Panc1 (cell line): ENCODE measurements around the gene METTL24. TPM values are rescaled to one million over a fixed set of nuclear protein-coding genes. Genes with fewer than 3 reads are reported as not detected.

Experiments used
- ATAC-seq: fragments of 200-7000 bp; cut with Tn5 transposase; 2 replicates; pipeline ENCODE4 v1.9.1; 2020; ENCODE audit warnings: mild to moderate bottlenecking, moderate library complexity
- BruUV-seq: library from RNA; stranded (reverse); fragments of 400-500 nt; replicated peaks from 2 replicates; lab custom pipeline; 2021; lab: Mats Ljungman, UMichigan
- CTCF ChIA-PET: fragments of 300-600 bp; sonication (Branson Sonifier 250); formaldehyde crosslinking; loops from one replicate; lab custom pipeline; 2022; ENCODE audit warnings: antibody characterized with exemption; lab: Charles Lee
- POLR2A ChIA-PET: fragments of 300-600 bp; sonication (Branson Sonifier 250); formaldehyde crosslinking; loops from one replicate; lab custom pipeline; 2022; ENCODE audit warnings: antibody characterized with exemption; lab: Charles Lee
- DNase-seq: peaks from one replicate; pipeline ENCODE4 v3.0.0-alpha.2; 2010; ENCODE audit warnings: low read depth, low spot score
- H3K27ac ChIP-seq: 2 replicates; pipeline ENCODE4 v1.5.1; 2011; ENCODE audit warnings: mild to moderate bottlenecking, low read length, inconsistent platforms
- H3K27me3 ChIP-seq: fragments of 200-500 bp; sonication (Bioruptor generic); 2 replicates; pipeline ENCODE4 v1.6.0; 2014; ENCODE audit warnings: low read length, inconsistent platforms; ENCODE audit not compliant: control insufficient read depth, insufficient read depth
- H3K36me3 ChIP-seq: fragments of 200-500 bp; sonication (Bioruptor generic); 2 replicates; pipeline ENCODE4 v1.5.1; 2014; ENCODE audit warnings: inconsistent platforms, mild to moderate bottlenecking, low read length, moderate library complexity; ENCODE audit not compliant: control insufficient read depth, insufficient read depth
- H3K4me1 ChIP-seq: 2 replicates; pipeline ENCODE4 v1.5.1; 2011; ENCODE audit warnings: inconsistent platforms, mild to moderate bottlenecking, low read length, moderate library complexity; ENCODE audit not compliant: control insufficient read depth, insufficient read depth
- H3K4me3 ChIP-seq, 2 experiments: 2 replicates each; pipeline ENCODE4 v1.5.1; 2011 to 2012; ENCODE audit warnings: low read depth in 2 of 2, low read length in 2 of 2, mild to moderate bottlenecking in 2 of 2, inconsistent platforms in 1 of 2, moderate library complexity in 1 of 2
- H3K9me3 ChIP-seq: fragments of 200-500 bp; sonication (Bioruptor generic); 2 replicates; pipeline ENCODE4 v1.5.1; 2014; ENCODE audit warnings: low read depth, mild to moderate bottlenecking, inconsistent platforms, low read length, moderate library complexity; ENCODE audit not compliant: control insufficient read depth, insufficient read depth
- CTCF ChIP-seq: fragments of 450-650 bp; IDR thresholded peaks from 2 replicates; pipeline ENCODE4 v1.5.1; 2017; ENCODE audit warnings: mild to moderate bottlenecking
- POLR2AphosphoS5 ChIP-seq: IDR thresholded peaks from 2 replicates; pipeline ENCODE4 v1.6.1; 2012; ENCODE audit warnings: mild to moderate bottlenecking, low read depth, low read length, moderate library complexity
- REST ChIP-seq, 2 experiments: IDR thresholded peaks; 2 replicates each; pipeline ENCODE4 v1.6.1; 2011 to 2012; ENCODE audit warnings: low read depth in 2 of 2, control low read depth in 1 of 2, low read length in 1 of 2, mild to moderate bottlenecking in 1 of 2, moderate library complexity in 1 of 2; ENCODE audit not compliant: insufficient read depth in 1 of 2
- SIN3A ChIP-seq: IDR thresholded peaks from 2 replicates; pipeline ENCODE4 v1.6.1; 2012; ENCODE audit warnings: low read depth, mild to moderate bottlenecking, low read length, moderate library complexity, borderline replicate concordance; ENCODE audit not compliant: insufficient read depth
- TCF7L2 ChIP-seq: IDR thresholded peaks from 2 replicates; pipeline ENCODE4 v1.6.1; 2011; ENCODE audit warnings: mild to moderate bottlenecking, low read depth, low read length, inconsistent platforms
- in situ Hi-C: cut with HindIII; loops from 2 replicates; pipeline ENCODE4 v1.10.0; 2016; ENCODE audit warnings: low sequenced_read_pairs, low pct_unique_long_range_greater_than_20kb
- intact Hi-C: fragments of 100-400 bp; cut with micrococcal nuclease; formaldehyde crosslinking; loops from one replicate; pipeline ENCODE4 v1.10.0; 2022; ENCODE audit not compliant: unreplicated experiment
- total RNA-seq: library from RNA; stranded (reverse); gene quantifications from one replicate; pipeline ENCODE4 v1.2.1, GENCODE V29; 2021; ENCODE audit not compliant: unreplicated experiment

METTL24 gene
- total RNA-seq, 1 experiment from 2014 or later: not detected

GRCh38 chr6:110320307-110320706 lies 37.8 kb downstream of the METTL24 start:
- CTCF ChIA-PET: no interaction called here
- POLR2A ChIA-PET: no interaction called here
- no peak for ATAC-seq
- peaks cover 11% of the 10 kb centered on the region for H3K4me1 ChIP-seq
- H3K4me3 ChIP-seq: no peak overlapping the region
- in situ Hi-C loops: no loop called here
- no peaks in the 10 kb centered on the region for H3K9me3 ChIP-seq
- BruUV-seq: no TSS peak
- intact Hi-C loops: no loop called here
- peaks cover 5% of the 10 kb centered on the region; the same call in 1 of the 2 replicates for H3K27me3 ChIP-seq
- no peak for DNase-seq
- H3K27ac ChIP-seq: no peak overlapping the region
- no peaks in the 10 kb centered on the region for H3K36me3 ChIP-seq
- TF ChIP-seq CTCF (no peak), TCF7L2 (no peak), SIN3A (no peak), REST (IDR thresholded peaks at IDR 0.05; ENCODE audit: insufficient read depth in 1 of 2, low read depth in 2 of 2, low read length in 1 of 2) (no peak), POLR2AphosphoS5 (no peak)

GRCh38 chr6:110319843-110320242 lies 38.3 kb downstream of the METTL24 start:
- no TSS peak for BruUV-seq
- Histone ChIP-seq H3K27ac (no peak overlapping the region), H3K27me3 (peaks cover 8% of the 10 kb centered on the region; the same call in 1 of the 2 replicates), H3K9me3 (no peaks in the 10 kb centered on the region), H3K4me3 (no peak overlapping the region), H3K36me3 (no peaks in the 10 kb centered on the region), H3K4me1 (peaks cover 6% of the 10 kb centered on the region)
- ChIA-PET POLR2A (no interaction called here), CTCF (no interaction called here)
- intact Hi-C loops (no loop called here), in situ Hi-C loops (no loop called here)
- no peak for ATAC-seq
- DNase-seq: no peak
- TF ChIP-seq SIN3A (no peak), REST (IDR thresholded peaks at IDR 0.05; ENCODE audit: insufficient read depth in 1 of 2, low read depth in 2 of 2, low read length in 1 of 2) (no peak), CTCF (no peak), TCF7L2 (no peak), POLR2AphosphoS5 (no peak)
